Ectodermal cell (in vitro differentiated cells): Measurements from ENCODE around the gene GSS. TPM values are rescaled to one million over a fixed set of nuclear protein-coding genes. Genes with fewer than 3 reads are reported as not detected.

Experiments used
- H3K27ac ChIP-seq: 2 replicates; pipeline ENCODE4 v1.7.0; 2013; ENCODE audit warnings: mild to moderate bottlenecking, low read depth, low read length; ENCODE audit not compliant: insufficient read depth, poor library complexity, severe bottlenecking
- H3K27me3 ChIP-seq: 2 replicates; pipeline ENCODE4 v1.7.0; 2013; ENCODE audit warnings: mild to moderate bottlenecking, low read length; ENCODE audit not compliant: insufficient read depth, control insufficient read depth, poor library complexity, severe bottlenecking
- H3K36me3 ChIP-seq: one replicate; pipeline ENCODE4 v1.7.0; 2013; ENCODE audit warnings: low read length; ENCODE audit not compliant: control insufficient read depth, insufficient read depth
- H3K4me1 ChIP-seq: one replicate; pipeline ENCODE4 v1.7.0; 2013; ENCODE audit warnings: low read length; ENCODE audit not compliant: control insufficient read depth, insufficient read depth
- H3K4me3 ChIP-seq: 2 replicates; pipeline ENCODE4 v1.7.0; 2013; ENCODE audit warnings: low read depth, low read length, control low read depth; ENCODE audit not compliant: insufficient read depth
- H3K9me3 ChIP-seq: 2 replicates; pipeline ENCODE4 v1.7.0; 2013; ENCODE audit warnings: mild to moderate bottlenecking, low read length, moderate library complexity; ENCODE audit not compliant: control insufficient read depth
- WGBS, 2 experiments: methylation state at CpG; one replicate each; pipeline ENCODE4 v1.1.7; 2013; ENCODE audit warnings: missing lambda C conversion rate in 2 of 2; 5-methylcytosine and 5-hydroxymethylcytosine counted together
- polyA plus RNA-seq, 4 experiments: library from polyadenylated mRNA; stranded (reverse); fragments of 50-300 nt; gene quantifications; one replicate each; pipeline ENCODE4 v1.2.3, GENCODE V29; 2013

GSS gene
- 60.1 TPM for polyA plus RNA-seq (2013, experiment 1 of 4)
- polyA plus RNA-seq (2013, experiment 2 of 4) = 54.8 TPM
- 48.5 TPM for polyA plus RNA-seq (2013, experiment 3 of 4)
- polyA plus RNA-seq (2013, experiment 4 of 4) = 49.1 TPM

DNA sequence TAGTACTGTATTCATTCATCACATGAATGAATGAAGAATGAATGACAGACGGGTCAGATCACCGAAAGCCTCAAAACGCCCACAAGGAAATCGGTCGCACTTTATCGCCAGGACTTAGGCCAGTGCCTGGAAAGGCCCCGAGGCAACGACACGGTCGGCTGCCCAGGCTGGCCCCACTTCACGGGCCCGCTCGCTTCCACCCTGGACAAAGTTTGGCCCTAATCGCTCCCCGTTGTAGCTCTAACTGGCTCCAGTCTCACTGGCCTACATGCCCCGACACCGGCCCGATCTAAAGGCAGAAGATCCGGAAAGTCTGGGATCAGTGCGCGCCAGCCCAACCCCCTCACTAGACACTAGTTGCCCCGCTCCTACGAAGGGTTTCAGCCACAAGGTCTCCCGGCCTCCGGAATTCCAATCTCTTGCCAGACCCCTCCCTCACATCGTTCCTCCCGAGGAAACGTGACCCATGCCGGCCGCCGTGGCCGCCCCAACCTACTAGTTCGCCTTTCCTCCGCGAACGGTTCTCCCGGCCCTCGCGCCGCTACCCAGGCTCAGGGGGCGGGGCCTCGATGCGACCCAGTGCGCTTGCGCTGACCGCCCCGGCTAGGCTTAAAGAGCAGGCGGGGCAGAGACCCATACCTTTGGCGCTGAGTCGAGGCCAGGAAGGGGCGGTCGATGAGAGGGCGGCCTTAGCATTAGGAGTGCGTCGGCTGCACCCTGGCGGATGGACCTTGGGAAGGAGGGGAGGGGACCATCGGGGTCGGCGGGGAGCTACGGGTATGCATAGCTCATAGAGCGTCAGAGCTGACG, at the start of gene GSS, which contains the start of gene MYH7B:
Gene GSS, minus strand, starts transcription at position 576 of the 810 bp plus-strand sequence. CDS start 3,954 bp downstream, outside the sequence.
Gene MYH7B, plus strand, starts transcription at position 638 of the 810 bp plus-strand sequence. CDS start 22,138 bp downstream, outside the sequence.
- H3K4me1 ChIP-seq = peaks cover 19% of the 10 kb centered on the region
- no peaks in the 10 kb centered on the region for H3K27me3 ChIP-seq
- peak within 1 kb of the TSS; percentile 87 for H3K4me3 ChIP-seq
- no peaks in the 10 kb centered on the region for H3K9me3 ChIP-seq
- 0 to 1% methylated on average over 62 of the region's 62 CpGs for WGBS, 2 experiments
- no peaks in the 10 kb centered on the region for H3K36me3 ChIP-seq
- peak within 1 kb of the TSS; percentile 84 for H3K27ac ChIP-seq

DNA sequence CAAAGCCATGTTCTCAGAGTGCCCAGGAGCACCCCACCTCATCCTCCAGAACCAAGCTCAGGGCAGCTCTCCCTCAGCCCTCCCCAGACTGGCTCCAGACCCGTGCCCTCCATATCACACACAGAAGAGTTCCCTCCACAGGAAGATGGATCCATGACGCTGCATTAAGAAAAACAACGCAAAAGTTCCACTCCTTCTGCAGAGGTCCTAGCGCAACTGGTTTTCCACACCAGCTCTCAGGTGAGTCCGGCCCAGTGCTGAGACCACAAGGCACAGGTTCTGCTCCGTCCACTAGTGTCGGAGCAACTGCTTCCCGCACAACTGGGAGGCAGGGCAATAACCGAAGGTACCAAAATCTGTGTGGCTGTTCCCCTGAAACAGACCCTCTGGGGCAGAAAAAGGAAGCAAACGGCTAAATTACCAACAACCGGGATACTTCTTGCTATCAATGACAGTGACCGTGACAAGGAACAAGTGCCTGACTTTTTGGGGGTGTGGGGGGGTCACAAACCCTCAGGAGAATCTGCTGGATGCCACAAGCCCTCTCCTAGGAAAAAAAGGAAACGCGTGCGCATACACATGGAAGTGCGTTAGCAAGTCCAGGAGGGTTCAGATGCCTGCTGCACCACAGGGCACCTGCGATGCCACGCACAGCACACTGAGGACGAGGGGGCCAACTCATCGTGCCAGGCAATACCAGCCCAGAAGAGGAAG, 49.3 kb upstream of the GSS start:
- Histone ChIP-seq H3K9me3 (no peaks in the 10 kb centered on the region), H3K27me3 (no peaks in the 10 kb centered on the region), H3K4me1 (no peaks in the 10 kb centered on the region), H3K27ac (no peak overlapping the region), H3K4me3 (no peak overlapping the region), H3K36me3 (peaks cover 82% of the 10 kb centered on the region)
- 93 to 94% methylated on average over 20 of the region's 20 CpGs for WGBS, 2 experiments

DNA sequence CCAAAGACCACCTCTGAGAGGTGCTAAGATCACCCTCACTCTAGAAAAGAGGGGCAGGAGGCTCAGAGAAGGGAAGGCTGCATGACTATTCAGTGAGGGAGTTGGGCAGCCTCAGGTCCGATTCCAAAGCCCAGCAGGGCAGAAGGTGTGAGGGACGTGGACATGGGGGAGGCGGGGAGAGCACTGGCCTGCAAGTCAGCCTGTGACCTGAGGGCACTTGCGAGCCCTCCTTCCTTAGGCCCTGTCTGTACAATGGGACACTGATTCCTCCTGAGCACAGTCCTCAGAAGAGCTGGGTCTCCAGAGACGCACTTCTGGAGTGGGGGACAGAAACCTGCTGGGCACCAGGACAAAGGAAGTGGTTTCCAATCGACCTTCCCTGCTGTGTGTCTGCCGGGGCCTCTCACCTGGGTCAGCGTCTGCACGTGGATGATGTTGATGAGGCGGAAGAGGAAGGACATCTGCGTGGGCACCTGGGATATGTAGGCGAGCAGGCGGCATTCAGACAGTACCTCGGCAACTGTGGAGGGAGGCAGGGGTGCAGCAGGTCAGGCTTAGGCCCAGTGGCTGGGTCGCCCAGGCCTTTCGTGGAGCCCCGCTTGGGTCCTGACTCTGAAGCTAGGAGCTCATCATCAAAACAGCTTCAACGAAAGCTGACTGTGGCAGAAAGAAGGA, 48.6 kb upstream of the GSS start:
- Histone ChIP-seq H3K4me3 (no peak overlapping the region), H3K27me3 (no peaks in the 10 kb centered on the region), H3K4me1 (no peaks in the 10 kb centered on the region), H3K9me3 (no peaks in the 10 kb centered on the region), H3K27ac (no peak overlapping the region), H3K36me3 (peaks cover 76% of the 10 kb centered on the region)
- WGBS, 2 experiments = 90 to 91% methylated on average over 18 of the region's 18 CpGs

DNA sequence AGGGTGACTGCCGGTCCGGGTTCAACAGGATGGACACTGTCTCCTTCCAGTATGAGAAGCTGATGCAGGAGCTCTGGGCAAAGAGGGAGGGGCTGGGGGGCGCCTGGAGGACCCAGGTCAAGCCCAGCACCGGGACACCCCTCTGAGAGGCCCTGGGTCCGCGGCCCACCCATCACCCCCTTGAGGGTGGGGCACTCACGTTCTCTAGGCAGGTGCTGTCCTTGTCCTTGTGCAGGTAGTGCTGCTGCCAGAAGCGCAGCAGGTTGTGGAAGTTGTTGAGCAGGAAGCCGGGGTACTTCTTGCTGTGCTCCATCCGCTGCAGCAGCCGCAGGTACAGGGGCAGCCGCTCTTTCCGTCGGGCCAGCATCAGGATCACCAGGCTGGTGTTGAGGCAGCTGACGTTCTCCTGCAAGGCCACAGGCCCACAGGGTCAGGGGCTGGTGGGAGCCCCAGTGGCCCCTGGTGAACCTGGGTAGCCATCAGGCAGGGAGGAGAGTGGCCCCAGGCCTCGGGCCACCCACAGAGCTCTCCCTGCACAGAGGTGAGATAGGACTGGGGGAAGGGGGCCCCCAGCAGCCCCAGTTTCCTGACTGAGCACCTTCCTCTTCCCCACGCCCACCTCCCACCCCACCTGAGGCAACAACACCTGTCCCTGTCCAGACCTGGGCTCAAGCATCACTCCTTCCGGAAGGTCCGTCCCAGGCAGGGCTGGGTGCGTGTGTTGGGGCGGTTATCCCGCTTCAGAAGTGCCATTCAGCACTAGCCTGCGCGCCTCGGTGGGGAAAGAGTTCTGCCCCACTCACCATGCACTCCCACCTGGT, 47.8 kb upstream of the GSS start:
- no peaks in the 10 kb centered on the region for H3K9me3 ChIP-seq
- no peaks in the 10 kb centered on the region for H3K4me1 ChIP-seq
- WGBS, 2 experiments = 94 to 96% methylated on average over 25 of the region's 25 CpGs
- no peak overlapping the region for H3K27ac ChIP-seq
- no peaks in the 10 kb centered on the region for H3K27me3 ChIP-seq
- H3K4me3 ChIP-seq = no peak overlapping the region
- H3K36me3 ChIP-seq = peaks cover 69% of the 10 kb centered on the region

DNA sequence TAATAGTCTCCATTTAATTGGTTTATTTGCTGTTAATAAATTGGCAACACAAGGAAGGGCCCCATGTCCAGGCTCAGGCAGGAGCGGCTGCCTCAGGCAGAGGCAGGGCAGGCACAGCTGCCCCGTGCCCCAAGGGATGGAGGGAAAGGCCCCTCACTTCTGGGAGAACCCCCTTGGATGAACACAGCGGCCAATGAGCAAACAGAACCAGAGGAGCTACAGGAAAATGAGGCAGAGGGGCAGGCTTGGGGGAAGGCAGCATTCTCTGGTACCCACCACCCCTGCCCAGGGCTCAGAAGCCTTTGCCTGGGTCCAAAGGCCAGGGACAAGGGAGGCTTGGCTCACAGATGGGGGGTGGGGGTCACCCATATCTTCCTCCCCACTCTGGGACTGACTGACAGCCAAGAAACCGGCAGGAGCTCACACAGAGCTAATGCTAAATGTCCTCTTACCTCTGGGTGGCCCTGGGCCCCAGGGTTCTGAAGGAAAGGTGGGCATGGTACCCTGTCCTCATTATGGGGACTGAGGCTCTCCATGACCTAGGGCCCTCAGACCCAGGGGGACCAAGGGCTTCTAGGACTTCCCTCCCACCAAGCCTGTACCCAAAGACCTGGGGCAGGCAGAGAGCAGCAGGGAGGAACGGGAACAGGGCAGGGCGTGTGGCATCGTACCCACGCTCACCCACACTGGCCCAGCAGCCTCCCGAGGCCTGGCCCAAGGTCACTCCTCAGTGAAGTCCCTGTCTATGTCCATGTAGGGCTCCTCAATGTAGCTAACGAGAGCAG, 47.0 kb upstream of the GSS start:
- no peak overlapping the region for H3K4me3 ChIP-seq
- peaks cover 64% of the 10 kb centered on the region for H3K36me3 ChIP-seq

DNA sequence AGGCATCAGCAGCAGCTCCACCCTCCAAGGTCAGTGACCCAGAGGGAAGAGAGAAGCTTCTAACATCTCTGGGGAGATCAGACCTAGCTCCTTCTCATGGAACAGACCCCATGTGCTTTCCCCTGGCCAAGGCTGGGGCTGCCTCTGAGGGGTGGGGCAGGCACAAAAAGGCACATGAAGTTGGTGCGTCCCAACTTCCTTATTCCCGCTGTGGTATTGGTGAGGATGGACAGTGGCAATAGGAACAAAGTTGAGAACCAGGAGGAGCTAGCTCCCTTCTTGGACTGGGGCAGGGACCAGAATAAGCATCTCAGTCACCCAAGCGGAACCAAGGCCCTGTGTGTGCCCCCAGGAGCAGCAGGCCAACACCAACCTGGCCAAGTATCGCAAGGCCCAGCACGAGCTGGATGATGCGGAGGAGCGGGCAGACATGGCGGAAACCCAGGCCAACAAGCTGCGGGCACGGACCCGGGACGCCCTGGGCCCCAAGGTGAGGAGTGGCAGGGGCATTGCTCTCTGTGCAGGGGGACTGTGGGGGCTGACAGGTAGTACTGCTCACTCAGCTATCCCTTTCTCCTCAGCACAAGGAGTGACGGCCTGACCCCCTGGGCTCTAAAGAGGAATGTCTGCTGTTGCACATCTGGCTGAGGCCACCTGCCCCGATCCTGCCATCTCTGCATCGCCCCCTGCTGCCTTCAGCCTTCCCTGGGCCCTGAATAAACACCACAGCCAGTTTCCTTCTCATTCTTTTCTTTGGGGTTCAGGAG, 46.2 kb upstream of the GSS start:
- no peaks in the 10 kb centered on the region for H3K4me1 ChIP-seq
- no peaks in the 10 kb centered on the region for H3K9me3 ChIP-seq
- H3K27me3 ChIP-seq = no peaks in the 10 kb centered on the region
- WGBS, 2 experiments = 91 to 93% methylated on average over 15 of the region's 15 CpGs
- H3K36me3 ChIP-seq = peaks cover 58% of the 10 kb centered on the region
- no peak overlapping the region for H3K4me3 ChIP-seq
- H3K27ac ChIP-seq = no peak overlapping the region

More for the DNA sequence above, 47.0 kb upstream of the GSS start:
- Histone ChIP-seq H3K27ac (no peak overlapping the region), H3K9me3 (no peaks in the 10 kb centered on the region), H3K4me1 (no peaks in the 10 kb centered on the region), H3K27me3 (no peaks in the 10 kb centered on the region)
- WGBS, 2 experiments = 86 to 87% methylated on average over 10 of the region's 10 CpGs

DNA sequence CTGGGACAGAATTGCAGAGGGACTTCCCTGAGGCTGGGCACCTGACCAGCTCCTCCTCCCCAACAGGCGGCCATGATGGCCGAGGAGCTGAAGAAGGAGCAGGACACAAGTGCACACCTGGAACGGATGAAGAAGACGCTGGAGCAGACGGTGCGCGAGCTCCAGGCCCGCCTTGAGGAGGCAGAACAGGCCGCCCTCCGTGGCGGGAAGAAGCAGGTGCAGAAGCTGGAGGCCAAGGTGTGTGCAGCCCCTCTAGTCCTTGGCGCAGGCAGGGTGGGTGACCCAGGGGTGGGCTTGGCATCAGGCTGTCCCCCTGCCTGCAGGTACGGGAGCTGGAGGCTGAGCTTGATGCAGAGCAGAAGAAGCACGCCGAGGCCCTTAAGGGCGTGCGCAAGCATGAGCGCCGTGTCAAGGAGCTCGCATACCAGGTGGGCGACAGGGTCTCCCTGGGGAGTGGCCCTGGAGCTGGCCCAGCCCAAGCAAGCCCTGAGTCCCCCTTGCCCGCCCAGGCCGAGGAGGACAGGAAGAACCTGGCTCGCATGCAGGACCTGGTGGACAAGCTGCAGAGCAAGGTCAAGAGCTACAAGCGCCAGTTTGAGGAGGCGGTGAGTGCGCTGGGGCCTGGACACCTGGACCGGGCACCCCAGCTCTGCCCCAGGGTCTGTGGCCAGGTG, 45.5 kb upstream of the GSS start:
- Histone ChIP-seq H3K4me1 (no peaks in the 10 kb centered on the region), H3K36me3 (peaks cover 51% of the 10 kb centered on the region), H3K9me3 (no peaks in the 10 kb centered on the region), H3K27ac (no peak overlapping the region), H3K27me3 (no peaks in the 10 kb centered on the region), H3K4me3 (no peak overlapping the region)
- 95 to 96% methylated on average over 28 of the region's 28 CpGs for WGBS, 2 experiments

DNA sequence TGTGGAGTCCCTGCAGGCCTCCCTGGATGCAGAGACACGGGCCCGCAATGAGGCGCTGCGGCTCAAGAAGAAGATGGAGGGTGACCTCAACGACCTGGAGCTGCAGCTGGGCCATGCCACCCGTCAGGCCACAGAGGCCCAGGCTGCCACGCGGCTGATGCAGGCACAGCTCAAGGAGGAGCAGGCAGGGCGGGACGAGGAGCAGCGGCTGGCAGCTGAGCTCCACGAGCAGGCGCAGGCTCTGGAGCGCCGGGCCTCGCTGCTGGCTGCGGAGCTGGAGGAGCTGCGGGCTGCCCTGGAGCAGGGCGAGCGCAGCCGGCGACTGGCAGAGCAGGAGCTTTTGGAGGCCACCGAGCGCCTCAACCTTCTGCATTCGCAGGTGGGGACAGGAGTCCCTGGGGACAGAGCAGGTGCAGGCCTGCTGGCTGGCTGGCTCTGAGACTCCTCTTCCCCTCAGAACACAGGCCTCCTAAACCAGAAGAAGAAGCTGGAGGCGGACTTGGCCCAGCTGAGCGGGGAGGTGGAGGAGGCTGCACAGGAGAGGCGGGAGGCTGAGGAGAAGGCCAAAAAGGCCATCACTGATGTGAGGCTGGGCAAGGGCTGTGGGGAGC, 44.8 kb upstream of the GSS start:
- Histone ChIP-seq H3K4me3 (no peak overlapping the region), H3K27ac (no peak overlapping the region), H3K27me3 (no peaks in the 10 kb centered on the region), H3K9me3 (no peaks in the 10 kb centered on the region), H3K4me1 (no peaks in the 10 kb centered on the region), H3K36me3 (peaks cover 48% of the 10 kb centered on the region)
- 97% methylated on average over 28 of the region's 28 CpGs for WGBS, 2 experiments
